ENCODE data around the gene SOCS4. TPM values are rescaled to one million over a fixed set of nuclear protein-coding genes. Genes with fewer than 3 reads are reported as not detected.

Gene SOCS4
- total and polyA plus RNA-seq, 2 donors from 2014 or later (not counting 2 experiments from before 2014, with no cell fraction given): 3.4 to 19.1 TPM

Other genes with a start within 250 kb of the SOCS4 start
- gene GCH1, start 124.4 kb upstream of the SOCS4 start, total RNA-seq: 3.8 and 4.4 TPM in 2 replicates
- gene GCH1, start 124.4 kb upstream of the SOCS4 start, polyA plus RNA-seq: 2.8 and 3.1 TPM in 2 replicates
- 24.2 and 30.0 TPM in 2 replicates for gene WDHD1, start 137 bp upstream of the SOCS4 start, total RNA-seq
- gene WDHD1, start 137 bp upstream of the SOCS4 start, polyA plus RNA-seq: 10.6 and 13.2 TPM in 2 replicates
- gene MAPK1IP1L, start 24.4 kb downstream of the SOCS4 start, total RNA-seq: 72.8 and 73.9 TPM in 2 replicates
- gene MAPK1IP1L, start 24.4 kb downstream of the SOCS4 start, polyA plus RNA-seq: 38.7 and 44.5 TPM in 2 replicates
- 141 and 152 TPM in 2 replicates for gene LGALS3, start 102.0 kb downstream of the SOCS4 start, total RNA-seq
- gene LGALS3, start 102.0 kb downstream of the SOCS4 start, polyA plus RNA-seq: 216 and 249 TPM in 2 replicates
- gene DLGAP5, start 164.3 kb downstream of the SOCS4 start, total RNA-seq: 41.5 and 56.0 TPM in 2 replicates
- gene DLGAP5, start 164.3 kb downstream of the SOCS4 start, polyA plus RNA-seq: 15.9 and 25.0 TPM in 2 replicates
- 16.3 and 17.3 TPM in 2 replicates for gene FBXO34, start 244.2 kb downstream of the SOCS4 start, total RNA-seq
- gene FBXO34, start 244.2 kb downstream of the SOCS4 start, polyA plus RNA-seq: 5.0 and 6.9 TPM in 2 replicates

Data from foreskin keratinocyte (primary cell).